ENCODE results near the gene EDRF1. TPM values are rescaled to one million over a fixed set of nuclear protein-coding genes. Genes with fewer than 3 reads are reported as not detected.

Gene EDRF1
- total and polyA plus RNA-seq, 12 donors: 8.1 to 35.9 (median 18.6) TPM

DNA sequence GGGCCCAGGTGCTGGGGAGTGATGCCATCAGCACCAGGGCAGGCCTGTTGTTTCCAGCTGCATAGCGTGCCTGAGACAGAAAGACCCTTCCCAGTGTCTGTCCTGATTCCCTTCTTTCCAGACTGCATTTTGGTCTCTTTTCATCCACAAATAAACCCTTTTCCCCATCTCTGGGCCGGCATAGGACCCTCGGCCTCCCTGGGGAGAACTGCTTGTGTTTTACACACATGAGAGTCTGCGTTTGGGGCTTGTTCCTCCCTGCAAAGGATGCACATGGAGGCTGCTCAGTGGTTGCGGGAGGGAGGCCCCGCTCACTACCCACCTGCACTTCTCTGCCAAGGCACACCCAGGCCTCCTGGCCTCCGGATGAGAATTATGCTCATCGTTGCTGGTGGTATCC is 61.9 kb downstream of the EDRF1 start:
- peak in 1 of 7 donors; percentile 21 for DNase-seq
- Histone ChIP-seq H3K36me3 (replicated peaks in 1 of 2) (no peaks in the 10 kb centered on the region), H3K9me3 (replicated peaks in 1 of 3) (no peaks in the 10 kb centered on the region), H3K4me3 (no peak overlapping the region), H3K4me1 (replicated peaks in 1 of 2) (no peaks in the 10 kb centered on the region), H3K27ac (no peak overlapping the region), H3K27me3 (no peaks in the 10 kb centered on the region)
- TF ChIP-seq POLR2A (IDR thresholded peaks at IDR 0.05): no peak
- no peak for TF ChIP-seq CTCF (IDR thresholded peaks at IDR 0.05)
- 94 to 95% (median 95%) methylated on average over 4 to 8 of the region's 8 CpGs for WGBS, 4 donors
- intact Hi-C loops (cut with DNase I): no loop called here

DNA sequence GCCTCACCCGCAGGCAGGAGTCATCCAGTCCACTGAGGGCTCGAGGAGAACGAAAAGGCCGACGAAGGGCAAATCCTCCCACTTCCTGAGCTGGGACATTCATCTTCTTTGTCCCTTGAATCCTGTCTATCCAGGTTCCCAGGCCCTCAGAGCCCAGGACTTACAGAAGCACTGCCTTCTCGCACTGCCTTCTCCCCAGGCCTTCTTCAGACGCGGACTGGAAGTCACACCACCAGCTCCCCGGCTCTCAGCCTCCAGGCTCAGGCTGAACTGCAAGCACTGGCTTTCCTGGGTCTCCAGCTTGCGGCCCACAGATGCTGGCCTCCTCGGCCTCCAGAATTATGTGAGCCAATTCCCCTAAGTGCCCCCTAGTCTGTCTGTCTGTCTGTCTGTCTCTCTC is 62.5 kb downstream of the EDRF1 start:
- Histone ChIP-seq H3K27ac (no peak overlapping the region), H3K27me3 (no peaks in the 10 kb centered on the region), H3K9me3 (replicated peaks in 1 of 3) (no peaks in the 10 kb centered on the region), H3K4me1 (replicated peaks in 1 of 2) (no peaks in the 10 kb centered on the region), H3K36me3 (replicated peaks in 1 of 2) (no peaks in the 10 kb centered on the region), H3K4me3 (no peak overlapping the region)
- TF ChIP-seq CTCF (IDR thresholded peaks at IDR 0.05) (no peak), POLR2A (IDR thresholded peaks at IDR 0.05) (no peak)
- WGBS, 4 donors: 84 to 93% (median 86%) methylated on average over 10 to 11 of the region's 11 CpGs
- DNase-seq: peak in 1 of 7 donors; percentile 28
- intact Hi-C loops (cut with DNase I): no loop called here

DNA sequence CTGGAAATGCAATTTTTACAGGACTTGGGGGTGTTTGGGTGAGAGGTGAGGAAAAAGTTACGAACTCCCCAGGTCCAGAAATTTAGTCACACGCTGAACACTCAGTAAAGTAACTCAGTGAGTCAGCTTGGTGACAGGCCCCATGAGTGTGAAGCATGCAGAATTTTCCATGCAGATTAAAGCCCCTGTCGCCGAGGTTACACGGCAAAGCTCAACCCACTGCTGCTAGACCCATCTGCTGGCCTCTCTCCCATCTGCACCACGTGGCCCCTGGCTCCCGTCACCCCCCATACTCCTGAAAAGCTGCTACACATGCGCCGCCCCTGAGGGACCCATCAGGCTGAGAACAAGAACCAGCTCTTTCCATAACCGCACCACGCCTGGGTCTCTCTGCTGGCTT is 63.1 kb downstream of the EDRF1 start:
- no peaks in the 10 kb centered on the region for H3K27me3 ChIP-seq
- TF ChIP-seq POLR2A (IDR thresholded peaks at IDR 0.05) (no peak), CTCF (IDR thresholded peaks at IDR 0.05) (no peak)
- H3K27ac ChIP-seq: no peak overlapping the region
- H3K4me3 ChIP-seq: no peak overlapping the region
- DNase-seq: no peak
- intact Hi-C loops (cut with DNase I): no loop called here
- 89 to 93% (median 91%) methylated on average over 11 of the region's 11 CpGs for WGBS, 4 donors
- no peaks in the 10 kb centered on the region for H3K36me3 ChIP-seq (replicated peaks in 1 of 2)
- H3K4me1 ChIP-seq (replicated peaks in 1 of 2): no peaks in the 10 kb centered on the region
- H3K9me3 ChIP-seq (replicated peaks in 1 of 3): no peaks in the 10 kb centered on the region

DNA sequence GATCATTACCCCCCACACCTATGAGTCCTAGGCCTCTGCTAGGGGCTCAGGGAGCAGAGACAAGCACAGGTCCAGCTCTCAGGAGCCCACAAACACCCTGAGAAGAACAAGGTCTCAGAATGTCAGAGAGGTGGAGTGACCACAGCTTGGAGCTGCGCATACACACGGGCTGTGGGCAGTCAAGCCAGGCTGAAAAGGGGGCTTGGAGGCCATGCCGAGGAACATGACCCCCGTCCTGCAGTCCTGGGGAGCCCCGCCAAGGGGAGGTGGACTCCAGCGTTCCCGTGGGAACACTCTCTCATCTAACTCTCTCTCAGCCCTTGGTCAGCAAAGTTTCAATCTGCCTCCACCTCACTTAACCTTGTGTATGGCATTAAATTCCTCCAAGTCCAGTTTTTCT is 63.9 kb downstream of the EDRF1 start:
- H3K27ac ChIP-seq: no peak overlapping the region
- intact Hi-C loops (cut with DNase I): no loop called here
- no peaks in the 10 kb centered on the region for H3K27me3 ChIP-seq
- peak in 1 of 7 donors; percentile 3 for DNase-seq
- 89 to 95% (median 91%) methylated on average over 7 of the region's 7 CpGs for WGBS, 4 donors
- H3K36me3 ChIP-seq (replicated peaks in 1 of 2): peaks cover 0 to 6% of the 10 kb centered on the region in 2 donors
- TF ChIP-seq POLR2A (IDR thresholded peaks at IDR 0.05): no peak
- no peak overlapping the region for H3K4me3 ChIP-seq
- no peaks in the 10 kb centered on the region for H3K9me3 ChIP-seq (replicated peaks in 1 of 3)
- no peaks in the 10 kb centered on the region for H3K4me1 ChIP-seq (replicated peaks in 1 of 2)

- no peak overlapping the region for H3K4me3 ChIP-seq
- no peak for TF ChIP-seq CTCF (IDR thresholded peaks at IDR 0.05)
- TF ChIP-seq POLR2A (IDR thresholded peaks at IDR 0.05): no peak
- H3K27me3 ChIP-seq: no peaks in the 10 kb centered on the region
- no peaks in the 10 kb centered on the region for H3K9me3 ChIP-seq (replicated peaks in 1 of 3)
- intact Hi-C loops (cut with DNase I): no loop called here
- 80 to 84% (median 82%) methylated on average over 6 of the region's 6 CpGs for WGBS, 4 donors
- DNase-seq: peak in 1 of 7 donors; percentile 4
- peaks cover 0 to 11% of the 10 kb centered on the region in 2 donors for H3K36me3 ChIP-seq (replicated peaks in 1 of 2)
- H3K4me1 ChIP-seq (replicated peaks in 1 of 2): no peaks in the 10 kb centered on the region
- H3K27ac ChIP-seq: no peak overlapping the region
Measured at GRCh38 chr10:125783957-125784356, 64.4 kb downstream of the EDRF1 start.
